ENCODE data around the gene MRFAP1. TPM values are rescaled to one million over a fixed set of nuclear protein-coding genes. Genes with fewer than 3 reads are reported as not detected.
A peak's percentile ranks its signal among the peaks of the same experiment; 100 is the strongest.

Gene MRFAP1
- total and polyA plus RNA-seq, 10 of the 15 experiments (the other 5 are each of a cell fraction or from before 2014, with no cell fraction given) = 18.7 to 105 (median 80.8) TPM

GRCh38 chr4:6640292-6641163, at the start of gene MRFAP1 (continued):
- TF ChIP-seq, protein P1, sequence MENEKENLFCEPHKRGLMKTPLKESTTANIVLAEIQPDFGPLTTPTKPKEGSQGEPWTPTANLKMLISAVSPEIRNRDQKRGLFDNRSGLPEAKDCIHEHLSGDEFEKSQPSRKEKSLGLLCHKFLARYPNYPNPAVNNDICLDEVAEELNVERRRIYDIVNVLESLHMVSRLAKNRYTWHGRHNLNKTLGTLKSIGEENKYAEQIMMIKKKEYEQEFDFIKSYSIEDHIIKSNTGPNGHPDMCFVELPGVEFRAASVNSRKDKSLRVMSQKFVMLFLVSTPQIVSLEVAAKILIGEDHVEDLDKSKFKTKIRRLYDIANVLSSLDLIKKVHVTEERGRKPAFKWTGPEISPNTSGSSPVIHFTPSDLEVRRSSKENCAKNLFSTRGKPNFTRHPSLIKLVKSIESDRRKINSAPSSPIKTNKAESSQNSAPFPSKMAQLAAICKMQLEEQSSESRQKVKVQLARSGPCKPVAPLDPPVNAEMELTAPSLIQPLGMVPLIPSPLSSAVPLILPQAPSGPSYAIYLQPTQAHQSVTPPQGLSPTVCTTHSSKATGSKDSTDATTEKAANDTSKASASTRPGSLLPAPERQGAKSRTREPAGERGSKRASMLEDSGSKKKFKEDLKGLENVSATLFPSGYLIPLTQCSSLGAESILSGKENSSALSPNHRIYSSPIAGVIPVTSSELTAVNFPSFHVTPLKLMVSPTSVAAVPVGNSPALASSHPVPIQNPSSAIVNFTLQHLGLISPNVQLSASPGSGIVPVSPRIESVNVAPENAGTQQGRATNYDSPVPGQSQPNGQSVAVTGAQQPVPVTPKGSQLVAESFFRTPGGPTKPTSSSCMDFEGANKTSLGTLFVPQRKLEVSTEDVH (IDR thresholded peaks at IDR 0.05; ENCODE audit: low read depth, partially characterized antibody) = peak; percentile 58
- TF ChIP-seq ZBED1 (IDR thresholded peaks at IDR 0.05; ENCODE audit: borderline replicate concordance) (peak; percentile 66; the same call in 1 of the 2 replicates), MXI1 (IDR thresholded peaks at IDR 0.05; ENCODE audit: low read depth, low read length) (peak; percentile 55; the same call in 1 of the 2 replicates), NRF1 (conservative IDR thresholded peaks at IDR 0.05; ENCODE audit: low read depth, low read length) (peak; percentile 53), HDAC2 (IDR thresholded peaks at IDR 0.05) (no peak), ELK1 (IDR thresholded peaks at IDR 0.05; ENCODE audit: low read depth, low read length) (no peak), POLR2AphosphoS2 (IDR thresholded peaks at IDR 0.05; ENCODE audit: low read depth, low read length) (peak; percentile 69; the same call in 1 of the 2 replicates), ZNF207 (IDR thresholded peaks at IDR 0.05; ENCODE audit: borderline replicate concordance) (peak; percentile 43; the same call in 1 of the 2 replicates), POLR2AphosphoS5 (IDR thresholded peaks at IDR 0.05; ENCODE audit: low read length) (peak; percentile 94), BCL3 (IDR thresholded peaks at IDR 0.05; ENCODE audit: borderline replicate concordance, insufficient read depth, low read depth, low read length, poor library complexity, severe bottlenecking) (peak; percentile 33), EGR1 (IDR thresholded peaks at IDR 0.05; ENCODE audit: borderline replicate concordance in 1 of 2, low read depth in 2 of 2, low read length in 2 of 2) (peak; percentile 39 to 99; a peak in 2 of 3 replicates), STAT1 (conservative IDR thresholded peaks at IDR 0.05) (0 out of 2 replicates have a peak, but pooled peaks have one; percentile 35), POLR2A (IDR thresholded peaks at IDR 0.05; ENCODE audit: low read depth, low read length) (peak; percentile 84), PRDM15 (CRISPR knock-in tag; IDR thresholded peaks at IDR 0.05) (no peak), TARDBP (IDR thresholded peaks at IDR 0.05; ENCODE audit: borderline replicate concordance) (0 out of 2 replicates have a peak, but pooled peaks have one; percentile 24), PAX5 (IDR thresholded peaks at IDR 0.05; ENCODE audit: borderline replicate concordance, low read depth, low read length) (peak; percentile 50; the same call in 1 of the 2 replicates), KLF5 (IDR thresholded peaks at IDR 0.05; ENCODE audit: partially characterized antibody) (peak; percentile 76), SMAD1 (IDR thresholded peaks at IDR 0.05; ENCODE audit: low read depth, partially characterized antibody) (no peak)

Data from GM12878 (cell line).